Raji (cell line): ENCODE measurements around the gene CALML3.

Experiments
- POLR2A ChIP-seq: IDR thresholded peaks from 2 replicates; pipeline ENCODE4 v1.6.1; 2011; ENCODE audit warnings: low read depth, low read length, control low read depth; ENCODE audit not compliant: insufficient read depth

The CALML3 gene

GRCh38 chr10:5502061-5502521 is 22.7 kb upstream of the CALML3 start:
- no peak for TF ChIP-seq POLR2A

GRCh38 chr10:5502571-5503476 is 21.9 kb upstream of the CALML3 start:
- TF ChIP-seq POLR2A, result no peak

DNA sequence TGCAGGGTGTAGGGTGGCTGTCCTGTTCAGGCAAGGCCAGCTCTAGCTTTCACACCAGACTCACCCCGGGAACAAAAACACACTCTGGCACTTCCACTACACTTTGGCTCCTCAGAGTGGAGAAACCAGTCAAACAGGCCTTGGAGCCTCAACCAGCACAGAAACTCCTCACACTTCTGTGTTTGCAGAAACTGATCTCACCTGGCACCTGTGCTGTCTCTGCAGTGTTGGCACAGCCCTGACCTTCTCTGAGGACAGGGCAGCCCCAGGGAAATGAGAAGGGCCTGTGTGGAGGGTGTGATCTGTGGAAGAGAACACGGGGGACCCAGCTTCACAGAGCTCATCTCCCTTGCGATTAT is 21.3 kb upstream of the CALML3 start:
- TF ChIP-seq POLR2A, result no peak

DNA sequence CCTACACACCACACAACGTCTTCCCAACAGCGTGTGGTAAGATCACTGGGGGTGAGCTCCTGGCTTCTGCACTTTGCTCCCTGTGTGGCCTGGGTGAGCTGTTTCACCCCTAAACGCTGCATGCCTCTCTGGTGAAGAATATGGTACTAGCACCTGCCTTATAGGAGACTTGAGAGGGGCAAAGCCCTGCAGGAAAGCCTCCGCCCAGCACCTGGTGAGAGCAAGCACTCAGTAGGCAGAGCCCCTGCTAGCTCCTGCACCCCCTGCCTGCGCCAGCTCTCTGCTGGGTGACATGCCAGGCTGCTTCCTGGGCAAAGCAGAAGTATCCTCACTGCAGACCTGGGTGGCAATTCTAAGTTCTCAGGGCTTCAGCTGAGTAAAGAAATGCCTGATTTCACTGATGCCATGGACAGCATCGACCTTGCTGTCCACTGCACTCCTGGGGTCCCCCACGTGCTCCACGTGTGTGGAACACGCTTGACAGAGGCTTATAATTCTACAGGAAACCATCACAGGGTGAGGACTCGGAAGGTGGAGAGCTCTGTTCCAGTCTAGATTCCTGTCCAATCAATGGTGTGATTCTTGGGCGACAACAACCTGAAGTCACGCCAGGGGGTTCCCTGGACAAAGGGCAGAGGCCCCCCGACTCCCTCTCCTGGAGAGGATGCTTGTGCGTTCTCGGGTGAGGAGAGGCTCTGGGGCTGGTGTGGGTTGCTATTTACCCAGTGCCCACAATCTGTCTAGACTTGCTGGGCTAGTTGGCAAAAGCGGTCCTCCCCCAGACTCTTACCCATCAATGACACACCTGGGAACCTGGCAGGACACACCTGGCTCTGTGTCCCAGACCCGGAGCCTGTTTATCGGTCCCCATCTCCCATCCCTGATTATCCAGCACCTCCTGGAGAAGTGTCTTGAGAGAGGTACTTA is 20.4 kb upstream of the CALML3 start:
- no peak for TF ChIP-seq POLR2A

DNA sequence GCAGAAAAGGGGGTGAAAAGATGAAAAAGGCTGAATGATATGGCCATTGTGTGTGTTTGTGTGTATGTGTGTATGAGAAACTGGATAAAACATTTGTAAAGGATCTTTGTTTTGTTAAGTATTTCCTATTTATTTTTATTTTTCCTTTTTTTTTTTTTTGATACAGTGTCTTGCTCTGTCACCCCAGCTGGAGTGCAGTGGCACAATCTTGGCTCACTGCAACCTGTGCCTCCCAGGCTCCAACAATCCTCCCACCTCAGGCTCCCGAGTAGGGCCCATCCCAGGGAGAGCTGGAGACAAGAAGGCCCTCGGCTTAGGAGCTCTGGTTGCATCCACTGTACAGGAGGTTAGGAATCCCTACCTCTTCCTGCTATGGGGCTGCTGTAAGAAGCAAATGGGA is 18.5 kb upstream of the CALML3 start:
- TF ChIP-seq POLR2A, result no peak

GRCh38 chr10:5506751-5507648 is 17.8 kb upstream of the CALML3 start:
- TF ChIP-seq POLR2A, result no peak

- no peak for TF ChIP-seq POLR2A
Measured at GRCh38 chr10:5507649-5508131, 17.1 kb upstream of the CALML3 start.

GRCh38 chr10:5508161-5508604 is 16.6 kb upstream of the CALML3 start:
- no peak for TF ChIP-seq POLR2A

- no peak for TF ChIP-seq POLR2A
Measured at GRCh38 chr10:5508786-5509185, 16.0 kb upstream of the CALML3 start.

DNA sequence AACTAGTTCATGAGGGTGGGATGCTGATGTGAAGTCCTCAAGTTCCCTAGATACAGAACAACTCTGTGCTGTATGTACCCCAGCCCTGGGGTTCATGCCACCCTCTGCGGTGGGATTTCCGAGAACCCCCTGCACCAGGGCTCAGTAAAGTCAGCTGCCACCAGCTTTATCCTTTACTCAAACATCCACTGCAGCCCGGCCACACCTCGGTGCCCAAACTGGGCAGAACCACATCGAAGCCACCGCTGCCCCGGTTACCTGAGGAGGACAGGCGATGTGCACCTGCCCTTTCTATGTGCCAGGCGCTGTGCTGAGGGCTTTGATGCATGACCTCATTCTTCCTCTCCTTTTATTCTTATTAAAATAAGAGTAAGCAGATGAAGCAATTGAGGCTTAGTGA is 15.5 kb upstream of the CALML3 start:
- TF ChIP-seq POLR2A, result no peak

- TF ChIP-seq POLR2A, result no peak
Measured at GRCh38 chr10:5509691-5510090, 15.1 kb upstream of the CALML3 start.

DNA sequence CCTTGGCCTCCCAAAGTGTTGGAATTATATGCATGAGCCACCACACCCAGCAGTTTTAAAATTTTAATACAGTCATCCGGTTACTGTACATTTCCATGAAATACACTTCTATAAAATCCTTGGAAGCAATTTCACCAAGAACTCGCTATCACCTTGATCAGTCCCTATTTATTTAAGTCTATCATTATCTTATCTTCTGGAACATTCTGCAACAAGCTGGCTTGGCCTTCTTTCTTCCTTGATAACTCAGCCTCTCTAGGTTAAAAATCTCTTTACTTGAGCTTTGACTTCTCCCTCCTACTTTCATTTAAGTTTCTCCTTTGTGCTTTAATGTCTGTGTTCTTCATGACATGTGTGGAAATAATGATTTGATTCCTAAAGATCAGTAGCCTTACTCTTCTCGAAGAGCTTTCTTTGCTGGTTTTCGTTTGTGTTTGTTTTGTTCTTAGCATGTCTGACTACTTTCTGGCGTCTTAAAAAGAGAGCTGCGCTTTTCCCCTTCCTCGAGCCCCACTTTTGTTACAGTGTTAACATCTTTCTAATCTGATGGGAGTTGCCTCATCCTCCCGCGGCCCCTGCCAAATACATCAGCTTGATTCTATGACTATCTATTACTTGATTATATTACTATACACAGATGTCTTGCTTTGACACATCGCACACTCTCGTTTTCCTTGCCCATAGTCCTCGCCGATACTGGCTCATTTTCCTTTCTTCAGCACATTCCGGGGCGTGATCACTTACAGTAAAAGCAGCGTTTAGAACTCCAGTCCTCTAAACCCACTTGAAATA is 14.3 kb upstream of the CALML3 start:
- no peak for TF ChIP-seq POLR2A

DNA sequence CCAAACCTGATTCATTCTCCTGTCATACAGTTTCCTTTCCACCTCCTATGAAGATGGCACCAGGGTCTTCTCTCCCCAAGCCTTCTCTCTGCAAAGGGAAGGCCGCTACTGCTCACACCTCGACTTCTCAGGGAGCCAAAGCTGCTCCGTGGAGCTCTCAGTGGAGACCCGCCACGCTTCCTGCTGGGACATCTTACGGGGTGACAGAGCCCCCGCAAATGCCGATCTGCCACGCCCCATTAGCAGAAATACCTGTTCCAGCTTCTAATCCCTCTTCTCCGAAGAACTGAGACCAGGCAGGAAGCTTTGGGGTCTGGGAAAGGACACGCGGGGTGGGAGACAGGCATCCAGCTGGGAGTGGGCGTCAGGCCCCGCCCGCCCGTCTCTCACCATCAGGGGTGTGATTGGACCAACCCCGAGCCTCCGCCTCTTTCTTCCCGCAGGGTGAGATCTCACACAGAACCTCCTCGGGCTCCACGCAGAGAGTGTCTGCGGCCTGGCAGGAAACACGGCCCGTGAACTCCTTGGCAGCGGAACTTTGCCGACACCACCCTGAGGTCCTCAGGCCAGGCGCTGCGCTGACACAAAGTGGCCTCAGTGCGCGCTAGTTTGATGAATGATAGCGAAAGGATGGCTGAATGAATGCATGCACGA is 13.4 kb upstream of the CALML3 start:
- no peak for TF ChIP-seq POLR2A
